Smooth muscle cell (in vitro differentiated cells): ENCODE measurements around the gene XIRP1. TPM values are rescaled to one million over a fixed set of nuclear protein-coding genes. Genes with fewer than 3 reads are reported as not detected.

Source experiments
- DNase-seq: peaks from one replicate; lab custom pipeline; 2025; ENCODE audit not compliant: unreplicated experiment; lab: John Stamatoyannopoulos, UW
- H2AFZ ChIP-seq: fragments of 200-600 bp; sonication (generic); 2 replicates; pipeline ENCODE4 v1.6.0; 2016; ENCODE audit warnings: antibody characterized with exemption, low read depth, mild to moderate bottlenecking
- H3F3A ChIP-seq: fragments of 200-600 bp; sonication (generic); 2 replicates; pipeline ENCODE4 v1.6.0; 2017; ENCODE audit warnings: antibody characterized with exemption, low read depth
- H3K27ac ChIP-seq: fragments of 200-600 bp; sonication (generic); 2 replicates; pipeline ENCODE4 v1.5.1; 2016; ENCODE audit warnings: low read depth, mild to moderate bottlenecking
- H3K27me3 ChIP-seq: fragments of 200-600 bp; sonication (generic); 2 replicates; pipeline ENCODE4 v1.6.1; 2016; ENCODE audit warnings: low read depth, mild to moderate bottlenecking
- H3K36me3 ChIP-seq: fragments of 200-600 bp; sonication (generic); 2 replicates; pipeline ENCODE4 v1.5.1; 2016; ENCODE audit warnings: low read depth
- H3K4me1 ChIP-seq: fragments of 200-600 bp; sonication (generic); 2 replicates; pipeline ENCODE4 v1.5.1; 2016; ENCODE audit warnings: low read depth
- H3K4me2 ChIP-seq: fragments of 200-600 bp; sonication (generic); 2 replicates; pipeline ENCODE4 v1.6.0; 2016; ENCODE audit warnings: mild to moderate bottlenecking
- H3K4me3 ChIP-seq: fragments of 200-600 bp; sonication (generic); 2 replicates; pipeline ENCODE4 v1.5.1; 2016; ENCODE audit warnings: mild to moderate bottlenecking
- H3K79me2 ChIP-seq: fragments of 200-600 bp; sonication (generic); 2 replicates; pipeline ENCODE4 v1.6.0; 2016; ENCODE audit warnings: low read depth, mild to moderate bottlenecking
- H3K9ac ChIP-seq: fragments of 200-600 bp; sonication (generic); 2 replicates; pipeline ENCODE4 v1.6.0; 2016; ENCODE audit warnings: low read depth
- H3K9me3 ChIP-seq: fragments of 200-600 bp; sonication (generic); replicated peaks from 2 replicates; pipeline ENCODE4 v1.5.1; 2016; ENCODE audit warnings: low read depth
- H4K20me1 ChIP-seq: fragments of 200-600 bp; sonication (generic); 2 replicates; pipeline ENCODE4 v1.6.0; 2016; ENCODE audit warnings: low read depth
- CTCF ChIP-seq: fragments of 200-600 bp; sonication (generic); IDR thresholded peaks from 2 replicates; pipeline ENCODE4 v1.5.1; 2017; ENCODE audit warnings: borderline replicate concordance, mild to moderate bottlenecking, antibody characterized with exemption; ENCODE audit not compliant: insufficient read depth, poor library complexity, severe bottlenecking
- WGBS: methylation state at CpG from one replicate; pipeline ENCODE4 v1.1.7; 2016; ENCODE audit warnings: low lambda C conversion rate; 5-methylcytosine and 5-hydroxymethylcytosine counted together
- polyA plus RNA-seq: library from polyadenylated mRNA; unstranded; fragments of >200 nt; fragmentation: Nextera tagmentation; extraction: Ambion mirVana; gene quantifications from 2 replicates; pipeline ENCODE4 v1.2.1, GENCODE V29; 2016
- total RNA-seq: library from RNA; depleted of rRNA; stranded (reverse); fragments of >200 nt; gene quantifications from 2 replicates; pipeline ENCODE4 v1.2.3, GENCODE V29; 2014

XIRP1 gene
- total and polyA plus RNA-seq, 2 experiments from 2014 or later: 0.13 to 0.75 TPM

- Histone ChIP-seq H3K27ac (no peak overlapping the region), H3K27me3 (no peaks in the 10 kb centered on the region), H3K79me2 (no peaks in the 10 kb centered on the region), H3K9ac (no peak overlapping the region), H3F3A (no peaks in the 10 kb centered on the region), H3K4me3 (no peak overlapping the region), H3K4me2 (no peak overlapping the region), H3K4me1 (peaks cover 12% of the 10 kb centered on the region), H3K36me3 (no peaks in the 10 kb centered on the region), H3K9me3 (no peaks in the 10 kb centered on the region), H4K20me1 (no peaks in the 10 kb centered on the region), H2AFZ (no peak overlapping the region)
- no peak for DNase-seq
- WGBS: 82% methylated on average over 1 of the region's 1 CpG
- no peak for TF ChIP-seq CTCF
Measured at GRCh38 chr3:39209329-39209970, 17.1 kb upstream of the XIRP1 start.

DNA sequence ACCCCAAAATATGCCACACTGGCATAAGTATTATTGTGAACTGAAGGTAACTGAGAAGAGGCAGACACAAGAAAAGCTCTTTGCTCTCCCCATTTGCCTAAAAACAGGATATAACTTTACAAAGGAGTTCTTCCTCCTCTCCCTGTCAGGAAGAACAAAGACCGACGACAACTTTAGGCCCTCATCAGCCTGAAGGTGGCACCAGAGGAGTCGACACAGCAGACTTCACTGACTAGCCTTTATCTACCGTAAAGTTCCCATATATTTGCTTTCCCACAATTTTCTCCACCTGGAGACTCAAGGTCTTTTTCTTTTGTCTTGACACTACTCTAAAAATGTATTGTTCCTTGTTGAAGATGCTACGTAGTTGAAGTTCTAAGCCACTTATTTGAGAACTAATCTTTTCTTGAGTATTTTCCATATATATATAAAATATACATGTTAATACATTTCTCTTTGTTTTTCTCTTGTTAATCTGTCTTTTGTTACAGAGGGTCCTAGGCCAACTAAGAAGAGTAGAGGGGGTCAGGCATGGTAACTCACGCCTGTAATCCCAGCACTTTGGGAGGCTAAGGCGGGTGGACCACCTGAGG lies 16.2 kb upstream of the XIRP1 start:
- no peak for DNase-seq
- peak overlapping the region; percentile 83 for H2AFZ ChIP-seq

GRCh38 chr3:39207361-39208186 lies 15.2 kb upstream of the XIRP1 start:
- no peak overlapping the region for H3K27ac ChIP-seq
- WGBS: 56% methylated on average over 5 of the region's 5 CpGs
- no peak for DNase-seq

More for the DNA sequence above, 16.2 kb upstream of the XIRP1 start:
- Histone ChIP-seq H3K4me3 (no peak overlapping the region), H3F3A (no peaks in the 10 kb centered on the region), H3K4me2 (peak overlapping the region; percentile 13), H3K27ac (no peak overlapping the region), H4K20me1 (no peaks in the 10 kb centered on the region), H3K27me3 (no peaks in the 10 kb centered on the region), H3K4me1 (peaks cover 12% of the 10 kb centered on the region), H3K9ac (no peak overlapping the region), H3K9me3 (no peaks in the 10 kb centered on the region), H3K36me3 (no peaks in the 10 kb centered on the region), H3K79me2 (no peaks in the 10 kb centered on the region)
- peak; percentile 45 for TF ChIP-seq CTCF
- WGBS: 41% methylated on average over 7 of the region's 7 CpGs

More at GRCh38 chr3:39207361-39208186, 15.2 kb upstream of the XIRP1 start:
- Histone ChIP-seq H4K20me1 (no peaks in the 10 kb centered on the region), H3K9me3 (no peaks in the 10 kb centered on the region), H3K36me3 (no peaks in the 10 kb centered on the region), H3K27me3 (no peaks in the 10 kb centered on the region), H3K79me2 (no peaks in the 10 kb centered on the region), H3K4me3 (no peak overlapping the region), H3K4me2 (peak overlapping the region; percentile 13), H3F3A (no peaks in the 10 kb centered on the region), H3K9ac (no peak overlapping the region), H2AFZ (peak overlapping the region; percentile 83), H3K4me1 (peaks cover 12% of the 10 kb centered on the region)
- no peak for TF ChIP-seq CTCF
